Osteoblast (primary cell): ENCODE data around the gene SQSTM1. TPM values are rescaled to one million over a fixed set of nuclear protein-coding genes. Genes with fewer than 3 reads are reported as not detected.

ENCODE experiments used
- DNase-seq: peaks from one replicate; pipeline ENCODE4 v3.0.0; 2011; ENCODE audit warnings: low spot score, mixed read lengths; ENCODE audit not compliant: insufficient read length; ENCODE audit errors: missing footprints
- H2AFZ ChIP-seq: 2 replicates; pipeline ENCODE4 v1.6.0; 2011; ENCODE audit warnings: mild to moderate bottlenecking, low read length
- H3K27ac ChIP-seq: 2 replicates; pipeline ENCODE4 v1.5.1; 2011; ENCODE audit warnings: mild to moderate bottlenecking, low read depth, low read length, moderate library complexity
- H3K27me3 ChIP-seq: 2 replicates; pipeline ENCODE4 v1.6.0; 2012; ENCODE audit warnings: mild to moderate bottlenecking, control low read depth, inconsistent platforms, low read length, moderate library complexity; ENCODE audit not compliant: insufficient read depth
- H3K36me3 ChIP-seq: 2 replicates; pipeline ENCODE4 v1.5.1; 2011; ENCODE audit warnings: mild to moderate bottlenecking, low read length, control low read depth, moderate library complexity; ENCODE audit not compliant: insufficient read depth
- H3K4me1 ChIP-seq: 2 replicates; pipeline ENCODE4 v1.5.1; 2011; ENCODE audit warnings: mild to moderate bottlenecking, low read length, control low read depth, moderate library complexity; ENCODE audit not compliant: insufficient read depth
- H3K4me2 ChIP-seq: 2 replicates; pipeline ENCODE4 v1.6.0; 2011; ENCODE audit warnings: mild to moderate bottlenecking, low read length; ENCODE audit not compliant: insufficient read depth
- H3K4me3 ChIP-seq: fragments of 200-600 bp; sonication (generic); 3 replicates; pipeline ENCODE4 v1.5.1; 2012; ENCODE audit warnings: mild to moderate bottlenecking, low read length, inconsistent platforms; ENCODE audit not compliant: insufficient read depth
- H3K79me2 ChIP-seq: 2 replicates; pipeline ENCODE4 v1.6.0; 2012; ENCODE audit warnings: mild to moderate bottlenecking, low read length, control low read depth, inconsistent platforms; ENCODE audit not compliant: insufficient read depth
- H3K9me3 ChIP-seq: 2 replicates; pipeline ENCODE4 v1.5.1; 2011; ENCODE audit warnings: low read depth, low read length, control low read depth
- H4K20me1 ChIP-seq: 2 replicates; pipeline ENCODE4 v1.6.0; 2012; ENCODE audit warnings: mild to moderate bottlenecking, low read length, control low read depth; ENCODE audit not compliant: insufficient read depth
- CTCF ChIP-seq: IDR thresholded peaks from 2 replicates; pipeline ENCODE4 v1.5.1; 2011; ENCODE audit warnings: mild to moderate bottlenecking, low read depth, low read length, moderate library complexity; ENCODE audit errors: extremely low read depth
- total RNA-seq: library from RNA; depleted of rRNA; stranded (reverse); fragments of >200 nt; gene quantifications from 2 replicates; pipeline ENCODE4 v1.2.3, GENCODE V29; 2012

The SQSTM1 gene
- total RNA-seq, 1 donor = 992 TPM

- Histone ChIP-seq H3K79me2 (no peaks in the 10 kb centered on the region), H2AFZ (no peak overlapping the region), H3K4me2 (no peak overlapping the region), H4K20me1 (no peaks in the 10 kb centered on the region), H3K36me3 (peaks cover 58% of the 10 kb centered on the region), H3K4me1 (no peaks in the 10 kb centered on the region), H3K27ac (no peak overlapping the region), H3K9me3 (no peaks in the 10 kb centered on the region), H3K4me3 (no peak overlapping the region), H3K27me3 (no peaks in the 10 kb centered on the region)
- no peak for TF ChIP-seq CTCF
- DNase-seq = peak; percentile 71
Observed at GRCh38 chr5:179865491-179866240, 45.0 kb downstream of the SQSTM1 start.

- H3K27me3 ChIP-seq = no peaks in the 10 kb centered on the region
- TF ChIP-seq CTCF = no peak
- no peak overlapping the region for H3K27ac ChIP-seq
- H3K9me3 ChIP-seq = no peaks in the 10 kb centered on the region
- H3K4me1 ChIP-seq = no peaks in the 10 kb centered on the region
- DNase-seq = peak; percentile 84
- no peaks in the 10 kb centered on the region for H3K79me2 ChIP-seq
- peaks cover 66% of the 10 kb centered on the region for H3K36me3 ChIP-seq
- no peak overlapping the region for H3K4me2 ChIP-seq
- H4K20me1 ChIP-seq = no peaks in the 10 kb centered on the region
- no peak overlapping the region for H2AFZ ChIP-seq
- no peak overlapping the region for H3K4me3 ChIP-seq
Observed at GRCh38 chr5:179866241-179867078, 45.8 kb downstream of the SQSTM1 start.

- no peak overlapping the region for H3K27ac ChIP-seq
- no peaks in the 10 kb centered on the region for H4K20me1 ChIP-seq
- no peaks in the 10 kb centered on the region for H3K9me3 ChIP-seq
- H3K4me3 ChIP-seq = no peak overlapping the region
- no peaks in the 10 kb centered on the region for H3K79me2 ChIP-seq
- no peaks in the 10 kb centered on the region for H3K27me3 ChIP-seq
- DNase-seq = peak; percentile 80
- H2AFZ ChIP-seq = no peak overlapping the region
- TF ChIP-seq CTCF = no peak
- no peak overlapping the region for H3K4me2 ChIP-seq
- H3K36me3 ChIP-seq = peaks cover 67% of the 10 kb centered on the region
- no peaks in the 10 kb centered on the region for H3K4me1 ChIP-seq
Observed at GRCh38 chr5:179867079-179867465, 46.4 kb downstream of the SQSTM1 start.

GRCh38 chr5:179867476-179867875, 46.8 kb downstream of the SQSTM1 start:
- Histone ChIP-seq H2AFZ (no peak overlapping the region), H4K20me1 (no peaks in the 10 kb centered on the region), H3K4me2 (no peak overlapping the region), H3K79me2 (no peaks in the 10 kb centered on the region), H3K9me3 (no peaks in the 10 kb centered on the region), H3K36me3 (peaks cover 67% of the 10 kb centered on the region), H3K4me1 (no peaks in the 10 kb centered on the region), H3K27me3 (no peaks in the 10 kb centered on the region), H3K27ac (no peak overlapping the region), H3K4me3 (no peak overlapping the region)
- TF ChIP-seq CTCF = no peak
- peak; percentile 62 for DNase-seq
